ENCODE results near the gene HRK. TPM values are rescaled to one million over a fixed set of nuclear protein-coding genes. Genes with fewer than 3 reads are reported as not detected.

Gene HRK
- total and polyA plus RNA-seq, 10 of the 15 experiments (the other 5 are each of a cell fraction or from before 2014, with no cell fraction given) = not detected

- peak; percentile 43; a peak in 1 of 4 replicates for TF ChIP-seq BHLHE40 (IDR thresholded peaks at IDR 0.05; ENCODE audit: borderline replicate concordance in 1 of 2, low read depth in 2 of 2, low read length in 1 of 2)
- peak; percentile 92 for TF ChIP-seq TCF12 (IDR thresholded peaks at IDR 0.05; ENCODE audit: low read depth, low read length)
- TF ChIP-seq RELA (IDR thresholded peaks at IDR 0.05; ENCODE audit: borderline replicate concordance, partially characterized antibody) = no peak
- TF ChIP-seq ATF7 (IDR thresholded peaks at IDR 0.05; ENCODE audit: low read depth) = peak; percentile 83
- TF ChIP-seq IKZF2 (IDR thresholded peaks at IDR 0.05) = peak; percentile 49 to 53
- TF ChIP-seq MEF2A (IDR thresholded peaks at IDR 0.05; ENCODE audit: insufficient read depth, low read depth, low read length) = 0 out of 2 replicates have a peak, but pooled peaks have one; percentile 28
- TF ChIP-seq ZNF384 (IDR thresholded peaks at IDR 0.05; ENCODE audit: borderline replicate concordance, low read depth, low read length) = no peak
- TF ChIP-seq POU2F2 (IDR thresholded peaks at IDR 0.05; ENCODE audit: borderline replicate concordance, low read depth, low read length) = no peak
- peak; percentile 51; the same call in 1 of the 2 replicates for TF ChIP-seq EED (IDR thresholded peaks at IDR 0.05; ENCODE audit: low read depth)
- TF ChIP-seq SREBF1 (IDR thresholded peaks at IDR 0.05; ENCODE audit: low read length) = no peak
- peak; percentile 85 for TF ChIP-seq CREM (IDR thresholded peaks at IDR 0.05; ENCODE audit: low read depth)
- no peak for TF ChIP-seq BCLAF1 (IDR thresholded peaks at IDR 0.05)
- no peak for TF ChIP-seq IRF4 (IDR thresholded peaks at IDR 0.05; ENCODE audit: low read depth, low read length)
- TF ChIP-seq SPI1 (IDR thresholded peaks at IDR 0.05; ENCODE audit: borderline replicate concordance, insufficient read depth, low read depth, low read length) = 0 out of 2 replicates have a peak, but pooled peaks have one; percentile 16
- peak; percentile 89 for TF ChIP-seq ATF2 (IDR thresholded peaks at IDR 0.05; ENCODE audit: low read length)
- TF ChIP-seq GABPA (IDR thresholded peaks at IDR 0.05; ENCODE audit: low read depth) = no peak
- TF ChIP-seq JUNB (IDR thresholded peaks at IDR 0.05) = no peak
These were observed 19.9 kb downstream of the HRK start (continued) for GRCh38 chr12:116861320-116861719.

Measured in GM12878 (cell line).